ENCODE results near the gene FEZ2.

DNA sequence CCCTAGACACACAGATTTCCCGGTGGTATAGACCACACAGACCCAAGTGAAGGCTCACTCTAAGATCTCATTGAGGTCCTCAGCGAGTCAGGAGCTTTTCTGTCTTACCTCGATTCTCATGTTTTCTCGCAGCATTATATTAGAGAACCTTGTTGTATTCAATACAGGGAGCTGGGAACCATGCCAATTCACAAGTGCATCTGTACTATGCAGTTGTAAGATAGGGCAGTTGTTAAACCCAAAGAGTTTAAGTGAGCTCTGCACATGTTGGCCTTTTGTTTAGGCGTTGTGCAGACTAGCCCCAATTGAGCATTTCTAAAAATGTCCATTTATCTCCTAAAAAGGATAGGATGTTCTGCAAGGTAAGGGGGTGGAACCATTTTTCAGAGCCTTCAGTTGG is 59.6 kb downstream of the FEZ2 start:
- TF ChIP-seq EP300 (IDR thresholded peaks at IDR 0.05) (no peak), POLR2A (IDR thresholded peaks at IDR 0.05) (no peak)

All from ovary (tissue), 1 donor.